K562 (cell line): ENCODE results near the gene GRIK2. TPM values are rescaled to one million over a fixed set of nuclear protein-coding genes. Genes with fewer than 3 reads are reported as not detected.

ENCODE experiments used
- ATAC-seq: fragments of 200-7000 bp; cut with Tn5 transposase; 3 replicates; pipeline ENCODE4 v1.9.1; 2020; ENCODE audit warnings: moderate library complexity
- BruUV-seq: library from RNA; stranded (reverse); fragments of 400-500 nt; replicated peaks from 2 replicates; lab custom pipeline; 2021; lab: Mats Ljungman, UMichigan
- CTCF ChIA-PET: fragments of 300-600 bp; formaldehyde crosslinking; extraction: SDS; loops from one replicate; lab custom pipeline; 2021; ENCODE audit warnings: low intra/inter-chr PET ratio; lab: Yijun Ruan, JAX
- POLR2A ChIA-PET: fragments of 300-600, 350-650 bp; sonication (Branson Sonifier 250); formaldehyde crosslinking; extraction: SDS; loops from one replicate; lab custom pipeline; 2021; ENCODE audit warnings: antibody characterized with exemption, inconsistent platforms; lab: Yijun Ruan, JAX
- DNase-seq, 4 experiments: peaks; one replicate each; pipeline versions ENCODE4 v3.0.0 to v3.0.0-alpha.2; 2011 to 2018; ENCODE audit warnings: low spot score in 3 of 4, mixed read lengths in 3 of 4; ENCODE audit errors: extremely low read depth in 1 of 4
- FAIRE-seq: peaks from 2 replicates; lab custom pipeline; 2011; peaks lifted over from hg19 to GRCh38; lab: Jason Lieb, UNC
- H2AFZ ChIP-seq: 2 replicates; pipeline ENCODE4 v1.6.0; 2011; ENCODE audit warnings: low read depth, low read length, control low read depth, inconsistent platforms
- H3K27ac ChIP-seq: fragments of 200-600 bp; 3 replicates; pipeline ENCODE4 v1.8.0; 2011; ENCODE audit warnings: low read depth, mild to moderate bottlenecking, control low read depth, inconsistent platforms, low read length, moderate library complexity, mixed read lengths; ENCODE audit errors: extremely low read depth
- H3K27me3 ChIP-seq, 2 experiments: fragments of 300-600 bp in 1 of 2; 2 replicates in 1 of 2; 3 replicates in 1 of 2; pipeline versions ENCODE4 v1.6.0 to v1.8.0; 2011; ENCODE audit warnings: inconsistent platforms in 2 of 2, low read length in 2 of 2, mild to moderate bottlenecking in 1 of 2, mixed read lengths in 1 of 2, moderate library complexity in 1 of 2; ENCODE audit not compliant: control insufficient read depth in 2 of 2, insufficient read depth in 2 of 2
- H3K36me3 ChIP-seq: fragments of 300-600 bp; 3 replicates; pipeline ENCODE4 v1.8.0; 2011; ENCODE audit warnings: mild to moderate bottlenecking, low read length, inconsistent platforms; ENCODE audit not compliant: control insufficient read depth, insufficient read depth
- H3K4me1 ChIP-seq, 2 experiments: fragments of 200-600 bp in 1 of 2; replicated peaks in 1 of 2; 2 replicates in 1 of 2; 3 replicates in 1 of 2; pipeline versions ENCODE4 v1.5.1 to v1.8.0; 2011; ENCODE audit warnings: inconsistent platforms in 2 of 2, low read length in 2 of 2, mild to moderate bottlenecking in 1 of 2, mixed read lengths in 1 of 2, moderate library complexity in 1 of 2; ENCODE audit not compliant: control insufficient read depth in 2 of 2, insufficient read depth in 2 of 2
- H3K4me2 ChIP-seq: 2 replicates; pipeline ENCODE4 v1.6.1; 2011; ENCODE audit warnings: low read length, control low read depth, inconsistent platforms, mixed read lengths; ENCODE audit not compliant: insufficient read depth
- H3K4me3 ChIP-seq: fragments of 200-600 bp; sonication (generic), shearing (Covaris generic); 2 replicates; pipeline ENCODE4 v1.5.1; 2016; ENCODE audit warnings: control low read depth, inconsistent platforms
- H3K79me2 ChIP-seq: fragments of 200-600 bp; 3 replicates; pipeline ENCODE4 v1.8.0; 2011; ENCODE audit warnings: low read length, inconsistent platforms; ENCODE audit not compliant: control insufficient read depth, insufficient read depth
- H3K9ac ChIP-seq, 2 experiments: 2 replicates each; pipeline versions ENCODE4 v1.6.0 to v1.6.1; 2011; ENCODE audit warnings: low read depth in 2 of 2, low read length in 2 of 2, control low read depth in 1 of 2, inconsistent platforms in 1 of 2, mild to moderate bottlenecking in 1 of 2, mixed read lengths in 1 of 2; ENCODE audit not compliant: insufficient read depth in 1 of 2
- H3K9me1 ChIP-seq: one replicate; pipeline ENCODE4 v1.6.0; 2011; ENCODE audit warnings: inconsistent platforms, mild to moderate bottlenecking, low read length, moderate library complexity; ENCODE audit not compliant: control insufficient read depth, insufficient read depth
- H3K9me3 ChIP-seq: replicated peaks from 2 replicates; pipeline ENCODE4 v1.5.1; 2011; ENCODE audit warnings: low read depth, low read length, inconsistent platforms; ENCODE audit not compliant: control insufficient read depth, insufficient read depth
- H4K20me1 ChIP-seq: replicated peaks from 2 replicates; pipeline ENCODE4 v1.6.1; 2011; ENCODE audit warnings: low read length, inconsistent platforms, mixed read lengths; ENCODE audit not compliant: control insufficient read depth, insufficient read depth
- CBX1 ChIP-seq: sonication (generic); IDR thresholded peaks from 2 replicates; pipeline ENCODE4 v1.6.1; 2016; ENCODE audit warnings: antibody characterized with exemption, low read depth, mild to moderate bottlenecking
- CBX8 ChIP-seq: fragments of 200-600 bp; sonication (generic); IDR thresholded peaks from 2 replicates; pipeline ENCODE4 v1.6.1; 2012; ENCODE audit warnings: borderline replicate concordance, mixed run types, low read depth, mild to moderate bottlenecking, moderate library complexity, mixed read lengths, low read length, control low read depth, inconsistent platforms; ENCODE audit not compliant: poor library complexity, severe bottlenecking; ENCODE audit errors: extremely low read depth
- EWSR1 ChIP-seq: fragments of 450-650 bp; IDR thresholded peaks from 2 replicates; pipeline ENCODE4 v1.6.1; 2018; ENCODE audit warnings: borderline replicate concordance, mild to moderate bottlenecking, low read depth, moderate library complexity; ENCODE audit not compliant: partially characterized antibody
- FOS ChIP-seq: IDR thresholded peaks from 3 replicates; pipeline ENCODE4 v1.6.1; 2011; ENCODE audit not compliant: insufficient read length; ENCODE audit errors: extremely low read depth
- HNRNPH1 ChIP-seq: fragments of 200-400 bp; formaldehyde crosslinking; optimal IDR thresholded peaks from 2 replicates; pipeline ENCODE3; 2017; ENCODE audit warnings: low read depth, mild to moderate bottlenecking, low read length, moderate library complexity
- SIX5 ChIP-seq, 2 experiments: IDR thresholded peaks; 2 replicates each; pipeline ENCODE4 v1.6.1; 2011; ENCODE audit warnings: low read length in 2 of 2, borderline replicate concordance in 1 of 2, low read depth in 1 of 2, mild to moderate bottlenecking in 1 of 2, moderate library complexity in 1 of 2; ENCODE audit not compliant: insufficient read depth in 1 of 2
- TBL1XR1 ChIP-seq, 2 experiments: IDR thresholded peaks; 2 replicates each; pipeline ENCODE4 v1.6.1; 2012; ENCODE audit warnings: improper control_type of control experiment in 2 of 2, low read length in 2 of 2, mild to moderate bottlenecking in 1 of 2
- TCF7L2 ChIP-seq: fragments of 150-350 bp; IDR thresholded peaks from 2 replicates; pipeline ENCODE4 v1.6.1; 2016; ENCODE audit warnings: low read depth, mild to moderate bottlenecking, low read length, moderate library complexity
- ZNF583 ChIP-seq: fragments of 250-450 bp; sonication (Bioruptor Pico); IDR thresholded peaks from 2 replicates; pipeline ENCODE4 v1.4.0; 2020
- WGBS: fragments of 100-300 bp; shearing (Covaris generic); methylation state at CpG from one replicate; pipeline ENCODE4 v1.1.6; 2016; ENCODE audit warnings: low coverage, mixed read lengths; ENCODE audit not compliant: insufficient coverage; ENCODE audit errors: missing lambda C conversion rate; 5-methylcytosine and 5-hydroxymethylcytosine counted together
- in situ Hi-C: fragments of 300-500 bp; cut with MboI; formaldehyde crosslinking; loops from 4 replicates; pipeline ENCODE4 v1.15.0; 2018; ENCODE audit warnings: inconsistent platforms, mixed read lengths
- intact Hi-C: fragments of 100-400 bp; cut with micrococcal nuclease; formaldehyde crosslinking; loops from 2 replicates; pipeline ENCODE4 v1.14.2; 2022
- polyA plus RNA-seq, 8 experiments: library from polyadenylated mRNA; depleted of rRNA in 4 of 8; stranded (reverse) in 5 of 8; unstranded in 3 of 8; fragments of >200 nt; fragmentation: Nextera tagmentation in 2 of 8; fragmentation: Illumina TruSeq in 1 of 8; extraction: Ambion mirVana in 2 of 8; extraction: Trizol in 1 of 8; gene quantifications; 2 replicates each; pipeline versions ENCODE4 v1.2.1 to v1.2.3, GENCODE V29; 2011 to 2014; ENCODE audit warnings: inconsistent platforms in 1 of 8, missing spikeins in 1 of 8
- total RNA-seq, 7 experiments: library from RNA; depleted of rRNA in 6 of 7; stranded (reverse); fragments of >200 nt in 6 of 7; fragmentation: Illumina TruSeq in 2 of 7; extraction: Trizol in 2 of 7; gene quantifications; 2 replicates each; pipeline versions ENCODE4 v1.2.1 to v1.2.3, GENCODE V29; 2011 to 2021; ENCODE audit warnings: low replicate concordance in 1 of 7
- TF ChIP-seq, protein P1 (sequence below): sonication (generic); formaldehyde crosslinking; IDR thresholded peaks from 2 replicates; pipeline ENCODE4 v1.8.0; 2023; ENCODE audit warnings: mild to moderate bottlenecking, missing genetic modification reagents

The GRIK2 gene
- total and polyA plus RNA-seq, 9 of the 15 experiments (the other 6 are each of a cell fraction or from before 2014, with no cell fraction given): not detected

DNA sequence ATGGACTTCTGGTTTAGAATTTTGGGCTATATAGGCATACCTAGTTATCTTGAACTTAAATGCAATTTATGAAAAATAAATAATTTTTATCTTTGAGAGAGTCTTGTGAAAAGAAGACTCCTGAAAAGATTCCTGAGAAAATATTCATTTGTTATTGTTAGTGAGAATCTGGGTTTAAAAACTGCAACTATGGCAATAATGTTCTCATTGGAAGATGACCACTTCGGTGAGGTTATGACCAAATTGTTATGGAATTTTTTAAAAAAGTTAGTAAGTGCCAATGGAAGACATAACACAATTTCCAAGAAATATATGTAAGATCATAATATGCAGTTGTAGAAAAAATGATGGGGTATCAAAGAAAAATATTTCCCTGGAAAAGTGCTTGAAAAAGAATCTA, 46.3 kb downstream of the GRIK2 start:
- Histone ChIP-seq H3K36me3 (no peaks in the 10 kb centered on the region), H3K27me3 (no peaks in the 10 kb centered on the region), H3K79me2 (no peaks in the 10 kb centered on the region), H3K4me3 (no peak overlapping the region), H2AFZ (no peak overlapping the region), H3K9me1 (no peaks in the 10 kb centered on the region), H4K20me1 (no peaks in the 10 kb centered on the region), H3K9me3 (no peaks in the 10 kb centered on the region), H3K9ac (no peak overlapping the region), H3K4me2 (no peak overlapping the region), H3K27ac (no peak overlapping the region), H3K4me1 (no peaks in the 10 kb centered on the region)
- FAIRE-seq (no peak), ATAC-seq (no peak), DNase-seq (no peak)
- CTCF ChIA-PET: no interaction called here
- no TSS peak for BruUV-seq
- intact Hi-C loops (no loop called here), in situ Hi-C loops (no loop called here)
- TF ChIP-seq TCF7L2 (no peak), SIX5 (IDR thresholded peaks at IDR 0.05; ENCODE audit: borderline replicate concordance in 1 of 2, insufficient read depth in 1 of 2, low read depth in 1 of 2, low read length in 2 of 2) (no peak), ZNF583 (CRISPR knock-in tag) (no peak), CBX1 (no peak), HNRNPH1 (no peak), FOS (no peak), TBL1XR1 (IDR thresholded peaks at IDR 0.05; ENCODE audit: low read length in 2 of 2) (no peak), EWSR1 (no peak), CBX8 (no peak)
- TF ChIP-seq, protein P1, sequence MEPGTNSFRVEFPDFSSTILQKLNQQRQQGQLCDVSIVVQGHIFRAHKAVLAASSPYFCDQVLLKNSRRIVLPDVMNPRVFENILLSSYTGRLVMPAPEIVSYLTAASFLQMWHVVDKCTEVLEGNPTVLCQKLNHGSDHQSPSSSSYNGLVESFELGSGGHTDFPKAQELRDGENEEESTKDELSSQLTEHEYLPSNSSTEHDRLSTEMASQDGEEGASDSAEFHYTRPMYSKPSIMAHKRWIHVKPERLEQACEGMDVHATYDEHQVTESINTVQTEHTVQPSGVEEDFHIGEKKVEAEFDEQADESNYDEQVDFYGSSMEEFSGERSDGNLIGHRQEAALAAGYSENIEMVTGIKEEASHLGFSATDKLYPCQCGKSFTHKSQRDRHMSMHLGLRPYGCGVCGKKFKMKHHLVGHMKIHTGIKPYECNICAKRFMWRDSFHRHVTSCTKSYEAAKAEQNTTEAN (CRISPR knock-in tag): no peak
- POLR2A ChIA-PET: no interaction called here
- WGBS: 8% methylated on average over 1 of the region's 1 CpG
